MM.1S (cell line): ENCODE results near the gene GAS7.
A peak's percentile ranks its signal among the peaks of the same experiment; 100 is the strongest.

Experiments used
- DNase-seq: peaks from one replicate; pipeline ENCODE4 v3.0.0-alpha.2; 2015
- H2AFZ ChIP-seq: fragments of 300-600 bp; sonication (generic); 2 replicates; pipeline ENCODE4 v1.6.0; 2016; ENCODE audit warnings: antibody characterized with exemption, low read length
- H3F3A ChIP-seq: fragments of 300-600 bp; sonication (generic); 2 replicates; pipeline ENCODE4 v1.6.1; 2016; ENCODE audit warnings: mild to moderate bottlenecking, antibody characterized with exemption, low read length, moderate library complexity, mixed read lengths; ENCODE audit not compliant: insufficient read depth
- H3K27ac ChIP-seq: fragments of 300-600 bp; sonication (generic); 2 replicates; pipeline ENCODE4 v1.5.1; 2016; ENCODE audit warnings: mild to moderate bottlenecking, low read length
- H3K27me3 ChIP-seq: fragments of 300-600 bp; sonication (generic); replicated peaks from 2 replicates; pipeline ENCODE4 v1.6.0; 2016; ENCODE audit warnings: low read length; ENCODE audit not compliant: insufficient read depth
- H3K36me3 ChIP-seq: fragments of 300-600 bp; sonication (generic); replicated peaks from 2 replicates; pipeline ENCODE4 v1.6.1; 2016; ENCODE audit warnings: mild to moderate bottlenecking, low read length, mixed read lengths; ENCODE audit not compliant: insufficient read depth
- H3K4me1 ChIP-seq: fragments of 300-600 bp; sonication (generic); 2 replicates; pipeline ENCODE4 v1.6.1; 2016; ENCODE audit warnings: low read length, mixed read lengths
- H3K4me2 ChIP-seq: fragments of 300-600 bp; sonication (generic); 2 replicates; pipeline ENCODE4 v1.6.0; 2016; ENCODE audit warnings: low read depth, low read length
- H3K4me3 ChIP-seq: fragments of 300-600 bp; sonication (generic); 2 replicates; pipeline ENCODE4 v1.5.1; 2016; ENCODE audit warnings: low read length, mixed read lengths
- H3K79me2 ChIP-seq: fragments of 300-600 bp; sonication (generic); 2 replicates; pipeline ENCODE4 v1.6.1; 2016; ENCODE audit warnings: mixed run types, low read length, mixed read lengths
- H3K9ac ChIP-seq: fragments of 300-600 bp; sonication (generic); 2 replicates; pipeline ENCODE4 v1.6.1; 2016; ENCODE audit warnings: low read length, mixed read lengths
- H3K9me2 ChIP-seq: fragments of 300-600 bp; sonication (generic); replicated peaks from 2 replicates; pipeline ENCODE4 v1.6.1; 2016; ENCODE audit warnings: mild to moderate bottlenecking, low read length, mixed read lengths; ENCODE audit not compliant: insufficient read depth
- H3K9me3 ChIP-seq: fragments of 300-600 bp; sonication (generic); replicated peaks from 2 replicates; pipeline ENCODE4 v1.6.1; 2016; ENCODE audit warnings: mild to moderate bottlenecking, low read length, mixed read lengths; ENCODE audit not compliant: insufficient read depth
- H4K20me1 ChIP-seq: fragments of 300-600 bp; sonication (generic); 2 replicates; pipeline ENCODE4 v1.6.1; 2016; ENCODE audit warnings: mild to moderate bottlenecking, low read length, moderate library complexity, mixed read lengths; ENCODE audit not compliant: insufficient read depth
- EZH2 ChIP-seq: fragments of 300-600 bp; sonication (generic); optimal IDR thresholded peaks from 2 replicates; pipeline ENCODE3; 2017; ENCODE audit warnings: low read depth, mild to moderate bottlenecking, antibody characterized with exemption, low read length, mixed read lengths
- EZH2phosphoT487 ChIP-seq: fragments of 300-600 bp; sonication (generic); IDR thresholded peaks from 2 replicates; pipeline ENCODE4 v1.6.1; 2018; ENCODE audit warnings: antibody characterized with exemption, low read length
- TF ChIP-seq, protein P1 (sequence below): fragments of 300-600 bp; sonication (generic); IDR thresholded peaks from 2 replicates; pipeline ENCODE4 v1.5.1; 2016; ENCODE audit warnings: antibody characterized with exemption, low read length, mixed read lengths

Gene GAS7

DNA sequence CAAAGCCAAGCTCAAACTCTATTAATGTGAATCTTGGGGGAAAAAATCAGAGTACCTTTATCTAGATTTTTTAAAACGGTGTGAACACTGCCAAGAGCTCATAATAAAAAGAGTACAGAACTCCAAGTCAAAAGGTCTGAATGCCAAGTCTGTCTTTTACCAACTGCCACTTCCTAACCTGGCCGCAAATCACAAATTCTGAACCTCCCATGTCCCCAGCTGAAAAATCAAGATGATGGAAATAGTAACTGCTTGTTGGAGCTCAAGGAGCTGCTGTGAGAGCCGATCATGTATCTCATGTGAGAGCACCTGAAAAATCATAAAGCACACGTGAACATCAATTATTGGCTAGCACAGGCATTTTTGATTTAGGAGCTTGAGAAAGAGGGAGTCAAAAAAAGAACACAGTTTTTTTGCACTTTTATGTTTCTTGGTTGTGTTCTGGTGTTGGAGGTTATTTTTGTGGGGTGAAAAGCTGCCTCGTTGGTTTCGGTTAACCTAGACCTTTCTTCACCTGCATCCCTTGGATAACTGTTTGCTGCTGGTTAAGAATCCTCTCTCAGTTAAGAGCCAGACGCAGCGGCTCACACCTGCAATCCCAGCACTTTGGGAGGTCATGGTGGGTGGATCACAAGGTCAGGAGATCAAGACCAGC is 50.5 kb downstream of the GAS7 start:
- TF ChIP-seq, protein P1, sequence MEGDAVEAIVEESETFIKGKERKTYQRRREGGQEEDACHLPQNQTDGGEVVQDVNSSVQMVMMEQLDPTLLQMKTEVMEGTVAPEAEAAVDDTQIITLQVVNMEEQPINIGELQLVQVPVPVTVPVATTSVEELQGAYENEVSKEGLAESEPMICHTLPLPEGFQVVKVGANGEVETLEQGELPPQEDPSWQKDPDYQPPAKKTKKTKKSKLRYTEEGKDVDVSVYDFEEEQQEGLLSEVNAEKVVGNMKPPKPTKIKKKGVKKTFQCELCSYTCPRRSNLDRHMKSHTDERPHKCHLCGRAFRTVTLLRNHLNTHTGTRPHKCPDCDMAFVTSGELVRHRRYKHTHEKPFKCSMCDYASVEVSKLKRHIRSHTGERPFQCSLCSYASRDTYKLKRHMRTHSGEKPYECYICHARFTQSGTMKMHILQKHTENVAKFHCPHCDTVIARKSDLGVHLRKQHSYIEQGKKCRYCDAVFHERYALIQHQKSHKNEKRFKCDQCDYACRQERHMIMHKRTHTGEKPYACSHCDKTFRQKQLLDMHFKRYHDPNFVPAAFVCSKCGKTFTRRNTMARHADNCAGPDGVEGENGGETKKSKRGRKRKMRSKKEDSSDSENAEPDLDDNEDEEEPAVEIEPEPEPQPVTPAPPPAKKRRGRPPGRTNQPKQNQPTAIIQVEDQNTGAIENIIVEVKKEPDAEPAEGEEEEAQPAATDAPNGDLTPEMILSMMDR: no peak
- TF ChIP-seq EZH2: no peak
- TF ChIP-seq EZH2phosphoT487: no peak
- Histone ChIP-seq H3K4me2 (no peak overlapping the region), H3K27ac (no peak overlapping the region), H4K20me1 (no peaks in the 10 kb centered on the region), H3K79me2 (no peaks in the 10 kb centered on the region), H3K9ac (no peak overlapping the region), H2AFZ (no peak overlapping the region), H3K36me3 (no peaks in the 10 kb centered on the region), H3K9me3 (no peaks in the 10 kb centered on the region), H3K4me1 (no peaks in the 10 kb centered on the region), H3K9me2 (no peaks in the 10 kb centered on the region), H3F3A (no peaks in the 10 kb centered on the region), H3K4me3 (no peak overlapping the region), H3K27me3 (peaks cover 11% of the 10 kb centered on the region; the same call in 1 of the 2 replicates)
- DNase-seq: peak; percentile 12

DNA sequence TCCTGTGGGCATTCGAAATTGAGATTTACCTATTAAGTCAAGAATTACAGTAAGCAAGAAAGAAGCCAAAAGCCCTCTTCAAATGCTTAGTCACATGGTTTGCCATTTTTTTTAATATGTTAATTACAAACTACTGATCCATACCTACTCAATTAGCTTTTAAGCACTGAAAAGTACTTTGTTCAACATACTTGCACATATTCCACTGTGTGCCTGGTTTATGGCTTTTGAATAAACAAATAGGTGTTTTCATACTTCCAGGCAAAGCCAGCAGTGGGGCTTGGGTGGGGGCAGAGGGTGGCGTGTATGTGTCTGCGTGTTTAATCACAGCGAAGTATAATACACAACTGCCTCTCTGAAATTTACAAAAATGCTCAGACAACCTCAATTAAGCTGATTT is 51.4 kb downstream of the GAS7 start:
- Histone ChIP-seq H3K9me3 (no peaks in the 10 kb centered on the region), H3K36me3 (no peaks in the 10 kb centered on the region), H3K27ac (no peak overlapping the region), H2AFZ (no peak overlapping the region), H3K79me2 (no peaks in the 10 kb centered on the region), H3K9me2 (no peaks in the 10 kb centered on the region), H3K9ac (no peak overlapping the region), H3F3A (no peaks in the 10 kb centered on the region), H3K4me2 (no peak overlapping the region), H3K27me3 (peaks cover 11% of the 10 kb centered on the region; the same call in 1 of the 2 replicates), H3K4me1 (no peaks in the 10 kb centered on the region), H3K4me3 (no peak overlapping the region), H4K20me1 (no peaks in the 10 kb centered on the region)
- TF ChIP-seq EZH2phosphoT487 (no peak), EZH2 (no peak)
- TF ChIP-seq, protein P1: no peak
- DNase-seq: no peak

DNA sequence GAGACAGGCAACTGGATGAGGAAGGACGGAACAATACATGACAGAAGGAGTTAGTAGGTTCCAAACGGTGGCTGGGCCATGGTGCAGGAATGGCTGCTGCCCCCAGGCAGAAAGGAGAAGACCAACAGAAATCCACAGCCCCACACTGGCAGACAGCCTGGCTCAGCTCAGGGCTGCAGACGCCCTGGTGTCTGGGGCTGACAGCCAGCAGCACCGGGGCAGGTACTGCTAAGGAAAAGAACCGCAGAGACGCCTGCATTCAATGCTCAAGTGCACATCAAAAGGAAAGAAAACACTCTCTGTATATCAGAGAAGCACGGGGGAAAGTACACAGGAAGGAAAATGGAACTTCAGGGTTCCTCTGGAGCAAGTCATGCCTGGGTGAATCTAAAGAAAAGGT is 53.4 kb downstream of the GAS7 start:
- Histone ChIP-seq H3K9me2 (no peaks in the 10 kb centered on the region), H3K36me3 (no peaks in the 10 kb centered on the region), H3F3A (no peaks in the 10 kb centered on the region), H3K4me1 (no peaks in the 10 kb centered on the region), H2AFZ (no peak overlapping the region), H3K9me3 (no peaks in the 10 kb centered on the region), H3K27ac (no peak overlapping the region), H3K79me2 (no peaks in the 10 kb centered on the region), H4K20me1 (no peaks in the 10 kb centered on the region), H3K4me3 (no peak overlapping the region), H3K27me3 (peaks cover 11% of the 10 kb centered on the region; the same call in 1 of the 2 replicates), H3K9ac (no peak overlapping the region), H3K4me2 (no peak overlapping the region)
- no peak for DNase-seq
- TF ChIP-seq, protein P1: no peak
- no peak for TF ChIP-seq EZH2phosphoT487
- TF ChIP-seq EZH2: no peak
